Measurements from ENCODE around the gene RCN1. TPM values are rescaled to one million over a fixed set of nuclear protein-coding genes. Genes with fewer than 3 reads are reported as not detected.
"Not testable (repeated sequence)": the region's sequence is repeated elsewhere in the genome, so short reads cannot be mapped to it uniquely, and the experiment has no call there.

RCN1 gene
- total and polyA plus RNA-seq, 2 of the 8 experiments (the other 6 are each of a cell fraction or from before 2014, with no cell fraction given): 45.1 to 123 TPM

DNA sequence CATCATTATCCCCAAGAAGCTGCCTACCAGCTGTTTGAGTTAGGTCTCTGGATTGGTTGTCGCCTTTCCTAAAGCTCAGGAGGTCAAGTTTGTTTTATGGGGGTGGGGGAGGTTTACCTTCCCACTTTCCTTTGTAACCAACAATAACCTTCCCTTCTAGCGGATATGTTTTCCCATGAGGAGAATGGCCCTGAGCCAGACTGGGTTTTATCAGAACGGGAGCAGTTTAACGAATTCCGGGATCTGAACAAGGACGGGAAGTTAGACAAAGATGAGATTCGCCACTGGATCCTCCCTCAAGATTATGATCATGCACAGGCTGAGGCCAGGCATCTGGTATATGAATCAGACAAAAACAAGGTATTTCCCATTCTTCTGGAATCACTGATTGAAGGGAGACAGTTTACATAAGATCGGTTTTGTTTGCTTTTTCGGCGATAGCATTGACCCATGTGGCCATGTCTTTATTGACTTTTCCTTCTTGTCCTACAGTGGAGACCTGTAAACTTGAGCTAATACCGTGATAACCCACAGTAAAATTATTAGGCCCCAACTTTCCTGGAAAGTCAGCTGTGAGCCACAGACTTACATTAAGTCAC lies 12.3 kb downstream of the RCN1 start:
- not testable (repeated sequence) for H4K20me1 ChIP-seq (replicated peaks in 1 of 2; ENCODE audit: control insufficient read depth in 1 of 2, insufficient read depth in 2 of 2, low read length in 2 of 2); H3K9ac ChIP-seq (replicated peaks in 1 of 4; ENCODE audit: extremely low read depth in 1 of 4, low read depth in 3 of 4, low read length in 3 of 4); H4K8ac ChIP-seq (ENCODE audit: extremely low read depth, insufficient read depth, low read length); H3K27me3 ChIP-seq (replicated peaks in 1 of 4; ENCODE audit: control insufficient read depth in 3 of 4, extremely low read depth in 1 of 4, insufficient read depth in 3 of 4, low read length in 3 of 4); H2BK20ac ChIP-seq (ENCODE audit: low read length); H3K9me3 ChIP-seq (ENCODE audit: insufficient read depth in 2 of 2, low read depth in 1 of 2, low read length in 1 of 2); H3K79me1 ChIP-seq (ENCODE audit: low read depth, low read length); H4K5ac ChIP-seq (ENCODE audit: insufficient read length, low read depth, low read length); H3K4me2 ChIP-seq (ENCODE audit: insufficient read depth in 1 of 2, low read depth in 2 of 2, low read length in 2 of 2); H3K4ac ChIP-seq (replicated peaks; ENCODE audit: insufficient read length, low read depth, low read length); H3K23ac ChIP-seq (ENCODE audit: insufficient read length); H3K79me2 ChIP-seq (ENCODE audit: control insufficient read depth in 1 of 2, insufficient read depth in 2 of 2, low read length in 2 of 2); H2BK12ac ChIP-seq (ENCODE audit: low read depth, low read length); H3K4me1 ChIP-seq (replicated peaks in 1 of 4; ENCODE audit: control insufficient read depth in 3 of 4, insufficient read depth in 4 of 4, low read length in 3 of 4); H3K23me2 ChIP-seq (ENCODE audit: low read depth, low read length); FAIRE-seq; H3K4me3 ChIP-seq (ENCODE audit: extremely low read depth in 1 of 4, insufficient read depth in 2 of 4, low read depth in 3 of 4, low read length in 4 of 4); DNase-seq (ENCODE audit: low read depth in 1 of 2, low spot score in 2 of 2); H3K14ac ChIP-seq (ENCODE audit: insufficient read length); H2BK120ac ChIP-seq (replicated peaks; ENCODE audit: low read depth, low read length); H2BK5ac ChIP-seq (ENCODE audit: low read depth, low read length); H3K56ac ChIP-seq (replicated peaks; ENCODE audit: insufficient read length, low read depth, low read length); H2AK5ac ChIP-seq (ENCODE audit: low read depth, low read length); H4K91ac ChIP-seq (replicated peaks; ENCODE audit: insufficient read length, low read length); H2AFZ ChIP-seq (ENCODE audit: low read length); H3K18ac ChIP-seq (ENCODE audit: extremely low read depth, low read length); H3K27ac ChIP-seq (ENCODE audit: low read depth, low read length); H2BK15ac ChIP-seq (ENCODE audit: low read length)
- H3K36me3 ChIP-seq (ENCODE audit: control insufficient read depth in 2 of 4, insufficient read depth in 4 of 4, low read length in 3 of 4): peaks cover 11 to 64% (median 48%) of the 10 kb centered on the region in 4 experiments; a peak in 7 of 8 replicates
- ChIA-PET CTCF (ENCODE audit: partially characterized antibody) (interaction anchor here (0.6 to 1.1 kb wide), 3 partner anchors 7 to 479 kb away, joined by 3 to 4 read pairs (median 4); no protein-coding TSS in a partner anchor), POLR2A (ENCODE audit: partially characterized antibody) (interaction anchor here (1.1 to 1.2 kb wide), 2 partner anchors 8 to 9 kb away, joined by 3 read pairs; no protein-coding TSS in a partner anchor)
- WGBS, 2 experiments (ENCODE audit: extremely low coverage in 1 of 2, insufficient coverage in 1 of 2, insufficient read length in 1 of 2, insufficient replicate concordance in 2 of 2, low coverage in 1 of 2, low lambda C conversion rate in 2 of 2, missing lambda C conversion rate in 1 of 2): 92% methylated on average over 9 of the region's 11 CpGs; no CpG with 5 or more reads in 1 of the 2 experiments

Data from H1 (cell line).